BJ (cell line): ENCODE data around the gene UQCRC1. TPM values are rescaled to one million over a fixed set of nuclear protein-coding genes. Genes with fewer than 3 reads are reported as not detected.

Source experiments
- CTCF ChIA-PET: fragments of 350-600 bp; formaldehyde crosslinking; extraction: SDS; loops from one replicate; lab custom pipeline; 2021; ENCODE audit warnings: antibody characterized with exemption, inconsistent platforms; lab: Yijun Ruan, JAX
- POLR2A ChIA-PET: fragments of 300-600 bp; sonication (Branson Sonifier 250); formaldehyde crosslinking; extraction: SDS; loops from one replicate; lab custom pipeline; 2021; ENCODE audit warnings: antibody characterized with exemption; lab: Charles Lee
- DNase-seq: peaks from one replicate; pipeline ENCODE4 v3.0.0-alpha.2; 2011; ENCODE audit warnings: low read depth
- H3K27me3 ChIP-seq: 2 replicates; pipeline ENCODE4 v1.6.0; 2011; ENCODE audit warnings: low read length; ENCODE audit not compliant: control insufficient read depth, insufficient read depth
- H3K36me3 ChIP-seq: 2 replicates; pipeline ENCODE4 v1.5.1; 2011; ENCODE audit warnings: low read length; ENCODE audit not compliant: control insufficient read depth, insufficient read depth
- H3K4me3 ChIP-seq: 2 replicates; pipeline ENCODE4 v1.5.1; 2011; ENCODE audit warnings: low read depth, mild to moderate bottlenecking, control low read depth, low read length
- polyA plus RNA-seq: library from polyadenylated mRNA; depleted of rRNA; stranded (reverse); fragments of >200 nt; gene quantifications from 2 replicates; pipeline ENCODE4 v1.2.3, GENCODE V29; 2011
- TF ChIP-seq, protein P1 (sequence below): IDR thresholded peaks from 2 replicates; pipeline ENCODE4 v1.5.1; 2011; ENCODE audit warnings: low read depth, mild to moderate bottlenecking, control low read depth, inconsistent platforms, low read length, moderate library complexity; ENCODE audit not compliant: insufficient read depth

UQCRC1 gene
- polyA plus RNA-seq, 1 experiment, result 662 TPM

DNA sequence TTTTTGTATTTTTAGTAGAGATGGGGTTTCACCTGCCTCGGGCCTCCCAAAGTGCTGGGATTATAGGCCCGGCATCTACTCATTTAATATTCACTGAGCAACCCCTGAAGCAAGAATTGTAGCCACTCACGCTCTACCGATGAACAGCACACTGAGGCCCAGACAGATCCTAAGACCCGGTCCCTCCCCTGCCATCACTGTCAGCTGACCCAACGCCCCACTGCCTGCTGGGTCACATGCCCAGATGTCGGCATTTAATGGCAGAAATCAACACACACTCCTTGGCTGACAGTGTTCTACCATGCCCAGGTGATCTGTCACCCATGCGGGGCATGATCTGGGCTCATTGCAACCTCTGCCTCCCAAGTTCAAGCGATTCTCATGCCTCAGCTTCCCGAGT, 15.3 kb upstream of the UQCRC1 start:
- CTCF ChIA-PET, result interaction anchor here (5.9 kb wide), 1 partner anchor 10 kb away, joined by 36 read pairs; the partner anchor contains the start of gene SLC26A6
- TF ChIP-seq, protein P1, sequence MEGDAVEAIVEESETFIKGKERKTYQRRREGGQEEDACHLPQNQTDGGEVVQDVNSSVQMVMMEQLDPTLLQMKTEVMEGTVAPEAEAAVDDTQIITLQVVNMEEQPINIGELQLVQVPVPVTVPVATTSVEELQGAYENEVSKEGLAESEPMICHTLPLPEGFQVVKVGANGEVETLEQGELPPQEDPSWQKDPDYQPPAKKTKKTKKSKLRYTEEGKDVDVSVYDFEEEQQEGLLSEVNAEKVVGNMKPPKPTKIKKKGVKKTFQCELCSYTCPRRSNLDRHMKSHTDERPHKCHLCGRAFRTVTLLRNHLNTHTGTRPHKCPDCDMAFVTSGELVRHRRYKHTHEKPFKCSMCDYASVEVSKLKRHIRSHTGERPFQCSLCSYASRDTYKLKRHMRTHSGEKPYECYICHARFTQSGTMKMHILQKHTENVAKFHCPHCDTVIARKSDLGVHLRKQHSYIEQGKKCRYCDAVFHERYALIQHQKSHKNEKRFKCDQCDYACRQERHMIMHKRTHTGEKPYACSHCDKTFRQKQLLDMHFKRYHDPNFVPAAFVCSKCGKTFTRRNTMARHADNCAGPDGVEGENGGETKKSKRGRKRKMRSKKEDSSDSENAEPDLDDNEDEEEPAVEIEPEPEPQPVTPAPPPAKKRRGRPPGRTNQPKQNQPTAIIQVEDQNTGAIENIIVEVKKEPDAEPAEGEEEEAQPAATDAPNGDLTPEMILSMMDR, result no peak
- no peaks in the 10 kb centered on the region for H3K27me3 ChIP-seq
- no peak for DNase-seq
- H3K36me3 ChIP-seq, result peaks cover 39% of the 10 kb centered on the region
- POLR2A ChIA-PET, result interaction anchor here (0.6 kb wide), 1 partner anchor 71 kb away, joined by 4 read pairs; no protein-coding TSS in a partner anchor
- H3K4me3 ChIP-seq, result no peak overlapping the region

DNA sequence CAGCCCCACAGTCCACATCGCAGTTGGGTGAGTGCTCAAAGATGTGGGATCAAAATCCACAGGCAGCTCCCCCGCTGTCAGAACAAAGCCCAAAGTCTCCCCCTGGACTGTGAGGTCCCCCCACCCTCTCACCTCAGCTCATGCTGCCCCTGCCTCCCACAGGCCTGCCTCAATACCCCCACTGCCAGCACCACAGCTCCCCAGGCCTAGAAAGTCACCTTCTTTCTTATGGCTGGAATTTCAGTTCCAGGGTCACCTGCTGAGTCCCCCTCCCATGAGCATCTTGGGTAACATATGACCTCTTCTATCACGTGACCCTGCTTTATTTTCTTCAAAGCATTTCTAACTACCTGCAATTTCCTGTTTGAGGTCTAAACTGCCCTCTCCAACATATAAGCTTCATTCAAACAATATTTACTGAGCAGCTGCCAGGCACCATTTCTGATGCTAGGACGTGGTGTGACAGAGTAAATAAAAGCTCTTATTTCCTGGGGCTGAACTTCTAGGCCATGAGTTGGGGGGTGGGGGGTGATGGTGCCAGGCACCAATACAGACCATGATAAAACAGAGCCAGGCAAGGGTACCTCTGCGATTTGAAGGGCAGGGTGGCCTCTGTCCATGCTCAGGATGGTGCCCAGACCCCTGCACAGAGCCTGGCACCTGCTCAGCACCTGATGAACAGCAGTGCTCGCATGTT, 14.6 kb upstream of the UQCRC1 start:
- TF ChIP-seq, protein P1, result no peak
- ChIA-PET POLR2A (interaction anchor here (0.6 kb wide), 1 partner anchor 71 kb away, joined by 4 read pairs; no protein-coding TSS in a partner anchor), CTCF (interaction anchor here (1.5 to 5.9 kb wide), 2 partner anchors 11 to 31 kb away, joined by 3 to 36 read pairs; partner anchors contain the start of gene SLC26A6)
- Histone ChIP-seq H3K36me3 (peaks cover 36% of the 10 kb centered on the region), H3K27me3 (no peaks in the 10 kb centered on the region), H3K4me3 (no peak overlapping the region)
- no peak for DNase-seq

DNA sequence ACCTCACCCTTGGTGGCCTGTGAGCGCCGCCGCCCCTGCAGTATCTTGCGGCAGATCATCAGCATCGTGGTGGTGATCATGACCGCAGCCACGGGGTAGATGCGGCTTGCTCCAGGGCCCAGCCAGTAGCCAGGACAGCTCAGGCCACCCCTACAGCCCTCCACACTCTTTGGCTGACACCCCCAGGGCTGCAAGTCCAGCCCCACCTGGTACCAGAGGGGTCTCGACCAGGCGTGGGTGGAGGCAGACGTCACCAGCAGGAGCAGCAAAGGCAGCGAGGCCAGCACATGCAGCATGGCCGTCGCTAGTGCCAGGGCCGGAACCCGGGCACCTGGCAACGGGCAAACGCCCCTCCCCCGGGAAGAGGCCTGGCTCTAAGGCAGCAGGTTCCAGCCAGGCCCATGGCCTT, 12.0 kb upstream of the UQCRC1 start, which contains the start of gene TMEM89:
Gene TMEM89 (minus strand): TSS at position 309 of the 409 bp plus-strand sequence. CDS start 13 bp downstream, at position 296.
- no peaks in the 10 kb centered on the region for H3K27me3 ChIP-seq
- ChIA-PET POLR2A (no interaction called here), CTCF (interaction anchor here (0.9 to 5.9 kb wide), 2 partner anchors 14 to 74 kb away, joined by 4 to 36 read pairs; partner anchors contain the start of gene SLC26A6)
- H3K36me3 ChIP-seq, result peaks cover 21% of the 10 kb centered on the region
- TF ChIP-seq, protein P1, result no peak
- DNase-seq, result no peak
- H3K4me3 ChIP-seq, result no peak within 1 kb of the TSS

DNA sequence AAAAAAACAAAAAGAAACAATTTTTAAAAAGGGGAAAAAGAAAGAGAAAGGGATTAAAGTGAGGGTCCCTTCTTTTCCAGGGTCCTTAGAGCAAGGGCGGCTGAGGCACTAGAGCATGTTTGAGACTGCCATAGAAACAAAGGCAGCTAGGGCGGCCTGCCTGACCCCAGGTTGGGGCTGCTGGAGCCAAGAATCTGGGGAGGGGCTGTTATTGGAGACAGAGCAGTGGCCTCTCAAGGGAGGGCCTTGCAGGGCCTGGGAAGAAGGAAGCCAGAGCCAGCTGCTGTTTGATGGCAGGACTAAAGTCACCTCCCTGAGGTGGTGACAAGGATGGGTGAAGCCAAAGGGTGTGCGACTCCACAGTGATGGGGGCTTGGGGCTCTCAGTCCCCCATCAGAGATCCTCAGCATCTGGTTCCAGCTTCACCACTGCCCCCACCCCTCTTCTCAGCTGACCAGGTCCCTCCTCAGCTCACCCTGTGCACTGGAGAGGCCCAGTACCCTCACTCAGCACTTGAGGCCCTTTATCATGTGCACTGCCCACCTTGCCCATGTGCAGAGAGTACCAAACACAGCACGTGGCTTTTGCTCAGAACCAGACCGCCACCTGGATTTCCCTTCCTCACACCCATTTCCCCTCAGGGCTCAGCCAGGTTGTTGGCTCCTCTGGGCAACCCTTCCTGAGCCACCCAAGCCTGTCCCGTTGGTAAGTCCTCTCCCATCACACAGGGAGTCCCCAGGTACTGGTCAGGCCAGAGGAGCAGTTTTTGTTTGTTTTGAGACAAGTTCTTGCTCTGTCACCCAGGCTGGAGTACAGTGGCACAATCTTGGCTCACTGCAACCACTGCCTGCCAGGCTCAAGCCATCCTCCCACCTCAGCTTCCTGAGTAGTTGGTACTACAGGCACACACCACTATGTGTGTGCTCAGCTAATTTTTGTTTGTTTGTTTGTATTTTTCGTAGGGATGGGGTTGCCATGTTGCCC, 10.4 kb upstream of the UQCRC1 start:
- CTCF ChIA-PET, result interaction anchor here (0.6 to 2.1 kb wide), 3 partner anchors 10 to 184 kb away, joined by 3 to 9 read pairs (median 3); partner anchors contain the start of genes SLC26A6 and UQCRC1
- H3K27me3 ChIP-seq, result no peaks in the 10 kb centered on the region
- POLR2A ChIA-PET, result no interaction called here
- H3K36me3 ChIP-seq, result peaks cover 9% of the 10 kb centered on the region
- no peak overlapping the region for H3K4me3 ChIP-seq
- no peak for DNase-seq
- TF ChIP-seq, protein P1, result no peak
